ENCODE results near the gene PRPF8. TPM values are rescaled to one million over a fixed set of nuclear protein-coding genes. Genes with fewer than 3 reads are reported as not detected.

PRPF8 gene
- total RNA-seq, 4 donors from 2014 or later: 141 to 187 (median 163) TPM

- Histone ChIP-seq H3K27ac (replicated peaks in 1 of 4) (no peak overlapping the region), H3K27me3 (no peaks in the 10 kb centered on the region), H3K4me3 (no peak overlapping the region), H3K4me1 (peaks cover 0 to 9% (median 8%) of the 10 kb centered on the region in 4 donors), H3K9me3 (no peaks in the 10 kb centered on the region), H3K36me3 (peaks cover 0 to 6% (median 2%) of the 10 kb centered on the region in 4 donors)
- 97% methylated on average over 14 of the region's 14 CpGs for WGBS
- intact Hi-C loops (cut with DNase I): no loop called here
- TF ChIP-seq POLR2A (IDR thresholded peaks at IDR 0.05; ENCODE audit: low read depth) (no peak), POLR2AphosphoS5 (IDR thresholded peaks at IDR 0.05) (no peak), CTCF (IDR thresholded peaks at IDR 0.05) (no peak), EP300 (IDR thresholded peaks at IDR 0.05) (no peak)
- no peak for DNase-seq (ENCODE audit: extremely low spot score)
Measured at GRCh38 chr17:1601571-1601970, 83.1 kb downstream of the PRPF8 start.

Small RNA genes lying within 50 kb of the gene (small RNA-seq; reads per million reads assigned to genes)
- 0 reads per million in 3 donors for gene RN7SL105P

Other genes starting within 250 kb of the PRPF8 start
- 100 to 1,000 TPM in 1 of 4 donors, 10 to 100 TPM in 3; 59.8 to 102 (median 75.7) TPM for gene CRK, start 228.6 kb downstream of the PRPF8 start, total RNA-seq
- 100 to 1,000 TPM; 248 to 444 (median 347) TPM for gene MYO1C, start 192.2 kb downstream of the PRPF8 start, total RNA-seq
- 10 to 100 TPM; 62.0 to 89.3 (median 76.1) TPM for gene INPP5K, start 168.3 kb downstream of the PRPF8 start, total RNA-seq
- 10 to 100 TPM; 36.5 to 54.9 (median 47.8) TPM for gene PITPNA, start 122.1 kb downstream of the PRPF8 start, total RNA-seq
- 10 to 100 TPM in 3 of 4 donors, 1 to 10 TPM in 1; 7.1 to 20.0 (median 13.7) TPM for gene SLC43A2, start 56.0 kb downstream of the PRPF8 start, total RNA-seq
- 10 to 100 TPM in 3 of 4 donors, 1 to 10 TPM in 1; 6.2 to 19.8 (median 12.8) TPM for gene SCARF1, start 39.1 kb downstream of the PRPF8 start, total RNA-seq
- gene RILP, start 35.0 kb downstream of the PRPF8 start, total RNA-seq: 10 to 100 TPM; 15.8 to 41.5 (median 24.0) TPM
- 1 to 10 TPM; 4.6 to 7.7 (median 5.5) TPM for gene TLCD2, start 25.5 kb upstream of the PRPF8 start, total RNA-seq
- gene WDR81, start 39.8 kb upstream of the PRPF8 start, total RNA-seq: 10 to 100 TPM; 25.7 to 40.8 (median 32.1) TPM
- 1 to 10 TPM; 2.4 to 7.5 (median 3.4) TPM for gene SERPINF2, start 58.0 kb upstream of the PRPF8 start, total RNA-seq
- 100 to 1,000 TPM; 177 to 464 (median 330) TPM for gene SERPINF1, start 77.2 kb upstream of the PRPF8 start, total RNA-seq
- gene SMYD4, start 145.0 kb upstream of the PRPF8 start, total RNA-seq: 10 to 100 TPM; 10.3 to 14.8 (median 11.9) TPM
- 10 to 100 TPM; 22.9 to 30.8 (median 29.2) TPM for gene RPA1, start 145.1 kb upstream of the PRPF8 start, total RNA-seq

Data from esophagus muscularis mucosa (tissue), 4 donors.